Stimulated activated CD8-positive, alpha-beta memory T cell treated with anti-CD3 and anti-CD28 coated beads, Interleukin-4, amount 100 ng/mL, for 4 hours (primary cell): ENCODE data around the gene ITGAD.

Experiments used
- DNase-seq, 2 donors: peaks; one replicate each; pipeline ENCODE4 v3.0.0-alpha.2; 2020; ENCODE audit warnings: low read depth in 2 of 2, low spot score in 1 of 2

The ITGAD gene

DNA sequence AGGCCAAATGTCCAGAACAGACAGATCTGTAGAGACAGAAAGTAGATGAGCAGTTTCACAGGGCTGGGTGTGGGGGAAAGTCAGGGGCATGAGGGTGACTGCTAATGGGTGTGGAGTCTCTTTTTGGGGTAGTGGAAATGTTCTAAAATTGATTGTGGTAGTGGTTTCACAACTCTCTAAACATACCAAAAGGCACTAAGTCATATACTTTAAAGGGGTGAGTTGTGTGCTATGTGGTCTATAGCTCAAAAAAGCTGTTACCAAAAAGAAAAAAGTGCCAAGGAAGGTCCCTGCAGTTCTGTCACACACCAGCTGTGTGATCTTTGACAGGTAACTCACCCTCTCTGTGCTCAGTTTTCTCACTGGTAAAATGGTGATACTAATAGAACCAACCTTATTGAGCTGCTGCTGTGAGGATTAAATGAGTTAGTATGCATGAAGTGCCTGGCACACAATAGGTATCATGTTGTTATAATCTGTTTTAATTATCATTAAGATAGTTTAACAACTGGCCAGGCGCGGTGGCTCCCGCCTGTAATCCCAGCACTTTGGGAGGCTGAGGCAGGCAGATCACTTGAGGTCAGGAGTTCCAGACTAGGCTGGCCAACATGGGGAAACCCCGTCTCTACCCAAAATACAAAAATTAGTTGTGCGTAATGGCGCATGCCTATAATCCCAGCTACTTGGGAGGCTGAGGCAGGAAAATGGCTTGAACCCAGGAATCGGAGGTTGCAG, 27.8 kb upstream of the ITGAD start:
- DNase-seq: no peak

- DNase-seq: no peak
These were observed 25.3 kb upstream of the ITGAD start for GRCh38 chr16:31367853-31368252.

DNA sequence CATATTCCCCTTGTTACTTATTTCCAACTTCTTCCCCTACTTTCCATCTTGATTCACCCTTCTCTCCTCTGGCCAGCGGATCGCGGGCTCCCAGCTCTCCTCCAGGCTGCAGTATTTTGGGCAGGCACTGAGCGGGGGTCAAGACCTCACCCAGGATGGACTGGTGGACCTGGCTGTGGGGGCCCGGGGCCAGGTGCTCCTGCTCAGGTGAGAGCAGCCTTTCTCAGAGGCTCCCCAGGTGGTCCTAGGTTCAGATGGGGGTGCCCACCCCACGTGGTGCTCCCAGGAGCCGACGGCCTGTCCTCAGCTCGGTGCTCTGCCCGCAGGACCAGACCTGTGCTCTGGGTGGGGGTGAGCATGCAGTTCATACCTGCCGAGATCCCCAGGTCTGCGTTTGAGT, 22.1 kb upstream of the ITGAD start:
- DNase-seq: no peak

- DNase-seq: no peak
These were observed 21.3 kb upstream of the ITGAD start for GRCh38 chr16:31371619-31372484.

GRCh38 chr16:31373235-31373634, 19.9 kb upstream of the ITGAD start:
- DNase-seq: no peak

GRCh38 chr16:31375231-31375630, 17.9 kb upstream of the ITGAD start:
- no peak for DNase-seq

DNA sequence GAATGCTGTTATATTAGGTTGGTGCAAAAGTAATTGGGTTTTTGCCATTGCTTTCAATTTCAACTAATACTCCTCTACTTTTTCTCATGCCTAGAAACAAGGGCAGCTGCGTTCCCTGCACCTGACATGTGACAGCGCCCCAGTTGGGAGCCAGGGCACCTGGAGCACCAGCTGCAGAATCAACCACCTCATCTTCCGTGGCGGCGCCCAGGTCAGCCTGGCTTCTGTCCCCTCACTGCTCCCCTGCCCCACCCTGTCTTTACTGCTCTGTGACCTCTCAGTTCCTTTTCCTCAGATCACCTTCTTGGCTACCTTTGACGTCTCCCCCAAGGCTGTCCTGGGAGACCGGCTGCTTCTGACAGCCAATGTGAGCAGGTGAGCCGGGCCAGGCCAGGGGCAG, 16.4 kb upstream of the ITGAD start:
- no peak for DNase-seq

GRCh38 chr16:31377210-31377903, 15.8 kb upstream of the ITGAD start:
- no peak for DNase-seq

DNA sequence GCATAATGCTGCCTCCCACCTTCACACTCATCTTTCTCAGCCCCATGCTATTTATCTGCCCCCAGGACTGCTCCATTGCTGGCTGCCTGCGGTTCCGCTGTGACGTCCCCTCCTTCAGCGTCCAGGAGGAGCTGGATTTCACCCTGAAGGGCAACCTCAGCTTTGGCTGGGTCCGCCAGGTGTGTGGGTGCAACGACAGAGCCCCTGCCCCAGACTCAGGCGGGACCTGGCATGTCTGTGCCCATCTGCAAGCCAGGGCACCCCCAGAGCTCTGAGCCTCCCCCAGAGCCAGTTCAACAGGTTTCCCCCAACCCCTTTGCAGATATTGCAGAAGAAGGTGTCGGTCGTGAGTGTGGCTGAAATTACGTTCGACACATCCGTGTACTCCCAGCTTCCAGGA, 12.9 kb upstream of the ITGAD start:
- no peak for DNase-seq

DNA sequence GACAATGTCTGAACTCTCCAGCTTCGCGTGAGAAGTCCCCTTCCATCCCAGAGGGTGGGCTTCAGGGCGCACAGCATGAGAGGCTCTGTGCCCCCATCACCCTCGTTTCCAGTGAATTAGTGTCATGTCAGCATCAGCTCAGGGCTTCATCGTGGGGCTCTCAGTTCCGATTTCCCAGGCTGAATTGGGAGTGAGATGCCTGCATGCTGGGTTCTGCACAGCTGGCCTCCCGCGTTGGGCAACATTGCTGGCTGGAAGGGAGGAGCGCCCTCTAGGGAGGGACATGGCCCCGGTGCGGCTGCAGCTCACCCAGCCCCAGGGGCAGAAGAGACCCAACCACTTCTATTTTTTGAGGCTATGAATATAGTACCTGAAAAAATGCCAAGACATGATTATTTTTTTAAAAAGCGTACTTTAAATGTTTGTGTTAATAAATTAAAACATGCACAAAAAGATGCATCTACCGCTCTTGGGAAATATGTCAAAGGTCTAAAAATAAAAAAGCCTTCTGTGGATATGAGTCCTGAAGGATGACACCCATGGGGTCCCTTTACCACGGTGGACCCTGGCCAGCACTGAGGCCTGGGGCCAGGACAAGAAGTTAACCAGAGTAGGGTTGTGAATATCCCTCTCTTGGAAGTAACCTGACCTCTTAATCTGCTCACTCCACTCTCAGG, 10.5 kb upstream of the ITGAD start:
- peak; percentile 26 for DNase-seq

DNA sequence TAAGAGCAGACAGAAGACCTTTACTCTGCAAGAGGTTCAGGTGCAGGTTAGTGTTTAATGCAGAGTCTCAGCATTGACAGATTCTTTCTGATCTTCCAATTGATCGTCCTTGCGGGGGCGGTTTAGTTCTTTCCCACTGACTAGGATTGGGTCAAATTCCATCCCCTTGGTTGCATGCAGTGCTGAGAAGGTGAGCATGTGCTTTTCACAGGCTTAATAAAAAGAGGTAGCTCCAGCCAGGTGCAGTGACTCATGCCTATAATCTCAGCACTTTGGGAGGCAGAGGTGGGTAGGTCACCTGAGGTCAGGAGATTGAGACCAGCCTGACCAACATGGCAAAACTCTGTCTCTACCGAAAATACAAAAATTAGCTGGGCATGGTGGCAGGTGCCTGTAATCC, 7.5 kb upstream of the ITGAD start:
- no peak for DNase-seq

- DNase-seq: no peak
These were observed 6.8 kb upstream of the ITGAD start for GRCh38 chr16:31386157-31386984.

GRCh38 chr16:31388535-31388934, 4.6 kb upstream of the ITGAD start:
- DNase-seq: no peak

GRCh38 chr16:31390504-31391041, 2.6 kb upstream of the ITGAD start:
- no peak for DNase-seq

DNA sequence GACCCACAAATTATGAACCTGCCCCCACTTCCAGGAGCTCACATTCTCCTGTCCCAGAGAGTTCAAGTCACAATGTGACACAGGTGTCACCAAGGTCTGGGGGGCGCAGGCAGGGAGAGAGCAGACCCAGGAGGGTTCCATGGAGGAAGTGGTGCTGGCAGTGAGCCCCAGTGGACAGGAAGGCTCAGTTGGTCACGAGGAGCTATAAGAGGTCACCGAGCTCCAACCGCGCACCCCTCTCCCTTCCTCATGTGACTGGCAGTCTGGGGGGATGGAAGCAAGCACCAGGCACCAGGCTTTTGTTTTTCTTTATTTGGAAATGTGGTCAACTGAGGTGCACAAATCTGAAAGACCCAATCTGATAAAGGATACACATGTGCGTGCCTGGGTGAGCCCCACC, 2.5 kb downstream of the ITGAD start:
- DNase-seq: no peak

DNA sequence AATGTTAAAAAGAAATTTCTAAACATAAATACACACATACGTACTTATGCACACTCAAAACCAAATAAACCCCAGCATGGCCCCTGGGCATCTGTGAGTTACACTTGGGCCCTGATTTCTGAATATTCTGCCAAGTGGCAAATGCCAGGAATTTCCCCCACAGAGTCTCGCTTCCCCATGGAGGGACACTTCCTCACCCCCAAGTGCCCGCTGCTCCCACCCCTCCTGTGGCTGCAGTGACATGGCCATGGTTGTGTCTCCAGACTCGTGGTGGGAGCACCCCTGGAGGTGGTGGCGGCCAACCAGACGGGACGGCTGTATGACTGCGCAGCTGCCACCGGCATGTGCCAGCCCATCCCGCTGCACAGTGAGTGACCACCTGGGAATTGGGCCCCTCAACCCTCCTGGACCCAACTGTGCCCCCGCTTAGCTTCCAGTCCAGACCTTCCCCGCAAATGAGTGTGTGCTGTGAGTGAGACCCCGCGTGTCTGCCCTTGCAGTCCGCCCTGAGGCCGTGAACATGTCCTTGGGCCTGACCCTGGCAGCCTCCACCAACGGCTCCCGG, 4.0 kb downstream of the ITGAD start:
- DNase-seq: no peak

DNA sequence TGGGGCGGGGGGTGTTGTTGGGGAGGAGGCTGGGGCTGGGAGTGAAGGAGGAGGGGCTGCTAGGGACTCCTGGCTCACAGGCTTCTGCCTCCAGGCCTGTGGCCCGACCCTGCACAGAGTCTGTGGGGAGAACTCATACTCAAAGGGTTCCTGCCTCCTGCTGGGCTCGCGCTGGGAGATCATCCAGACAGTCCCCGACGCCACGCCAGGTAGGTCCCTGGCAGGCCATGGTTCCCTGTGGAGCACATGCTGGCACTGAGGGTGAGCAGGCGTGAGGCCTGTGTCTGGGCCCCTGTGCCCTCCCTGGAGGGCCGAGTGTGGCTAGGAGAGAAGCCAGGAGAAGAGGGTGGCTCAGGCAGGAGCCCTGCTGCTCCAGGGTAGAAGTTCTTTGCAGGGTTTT, 4.6 kb downstream of the ITGAD start:
- DNase-seq: no peak

GRCh38 chr16:31400191-31400590, 7.1 kb downstream of the ITGAD start:
- peak in 1 of 2 donors; percentile 17 for DNase-seq

- DNase-seq: no peak
These were observed 8.3 kb downstream of the ITGAD start for GRCh38 chr16:31401436-31401835.

GRCh38 chr16:31402687-31403086, 9.6 kb downstream of the ITGAD start:
- no peak for DNase-seq
